Uterus (tissue), 4 donors: ENCODE results near the gene HUNK. TPM values are rescaled to one million over a fixed set of nuclear protein-coding genes. Genes with fewer than 3 reads are reported as not detected.
A peak's percentile ranks its signal among the peaks of the same experiment; 100 is the strongest.

ENCODE experiments used
- DNase-seq, 2 donors: peaks; one replicate each; pipeline ENCODE4 v3.0.0-alpha.2; 2019 to 2020
- H3K27ac ChIP-seq, 2 donors: fragments of 200-600 bp; sonication (generic); 1 replicate in 1 of 2; 2 replicates in 1 of 2; pipeline ENCODE4 v1.5.1; 2016 to 2018
- H3K27me3 ChIP-seq, 2 donors: fragments of 200-600 bp; sonication (generic); one replicate each; pipeline ENCODE4 v1.5.1; 2018 to 2019; ENCODE audit warnings: control low read depth in 1 of 2
- H3K36me3 ChIP-seq, 2 donors: fragments of 200-600 bp; sonication (generic); one replicate each; pipeline ENCODE4 v1.5.1; 2019; ENCODE audit warnings: control low read depth in 1 of 2
- H3K4me1 ChIP-seq, 2 donors: fragments of 200-600 bp; sonication (generic); one replicate each; pipeline ENCODE4 v1.5.1; 2018 to 2019; ENCODE audit warnings: control low read depth in 1 of 2
- H3K4me3 ChIP-seq, 2 donors: fragments of 200-600 bp; sonication (generic); 1 replicate in 1 of 2; 2 replicates in 1 of 2; pipeline ENCODE4 v1.5.1; 2018 to 2019; ENCODE audit warnings: mild to moderate bottlenecking in 1 of 2
- H3K9me3 ChIP-seq, 2 donors: fragments of 200-600 bp; sonication (generic); one replicate each; pipeline ENCODE4 v1.5.1; 2019; ENCODE audit warnings: control low read depth in 1 of 2
- CTCF ChIP-seq, 4 experiments: fragments of 200-600 bp in 2 of 4; fragments of 450-650 bp in 2 of 4; sonication (generic) in 2 of 4; IDR thresholded peaks; one replicate each; pipeline ENCODE4 v1.5.1; 2016 to 2019; ENCODE audit warnings: antibody characterized with exemption in 4 of 4, mild to moderate bottlenecking in 2 of 4, moderate library complexity in 1 of 4
- POLR2A ChIP-seq, 2 donors: fragments of 450-650 bp; IDR thresholded peaks; one replicate each; pipeline ENCODE4 v1.6.1; 2016; ENCODE audit warnings: antibody characterized with exemption in 2 of 2, mild to moderate bottlenecking in 1 of 2, moderate library complexity in 1 of 2
- intact Hi-C: fragments of 100-400 bp; cut with DNase I; formaldehyde crosslinking; loops from one replicate; pipeline ENCODE4 v1.15.1; 2023; ENCODE audit warnings: low total_unique reads
- total RNA-seq, 4 donors: library from RNA; depleted of rRNA in 3 of 4; stranded (reverse); fragments of >200 nt in 3 of 4; gene quantifications; one replicate each; pipeline versions ENCODE4 v1.1.0 to v1.2.4, GENCODE V29; 2014 to 2023
- donor health status: DM: yes; HTN: yes; CAD: no.

Gene HUNK
- total RNA-seq, 4 donors from 2014 or later: 1.5 to 8.8 (median 4.6) TPM

- no peaks in the 10 kb centered on the region for H3K9me3 ChIP-seq
- H3K27me3 ChIP-seq: no peaks in the 10 kb centered on the region
- no peaks in the 10 kb centered on the region for H3K4me1 ChIP-seq
- DNase-seq: no peak
- TF ChIP-seq CTCF (IDR thresholded peaks at IDR 0.05) (no peak), POLR2A (IDR thresholded peaks at IDR 0.05) (no peak)
- peak overlapping the region in 1 of 2 donors; percentile 83 for H3K27ac ChIP-seq
- H3K36me3 ChIP-seq: no peaks in the 10 kb centered on the region
- intact Hi-C loops: no loop called here
- H3K4me3 ChIP-seq: no peak overlapping the region
Measured at GRCh38 chr21:31900121-31900895, 27.5 kb downstream of the HUNK start.

- Histone ChIP-seq H3K9me3 (no peaks in the 10 kb centered on the region), H3K4me1 (peaks cover 0 to 4% of the 10 kb centered on the region in 2 donors), H3K36me3 (no peaks in the 10 kb centered on the region), H3K27ac (no peak overlapping the region), H3K27me3 (no peaks in the 10 kb centered on the region), H3K4me3 (no peak overlapping the region)
- no peak for TF ChIP-seq POLR2A (IDR thresholded peaks at IDR 0.05)
- no peak for DNase-seq
- intact Hi-C loops: no loop called here
Measured at GRCh38 chr21:31901315-31901714, 28.5 kb downstream of the HUNK start.

GRCh38 chr21:31902438-31902837 is 29.6 kb downstream of the HUNK start:
- no peaks in the 10 kb centered on the region for H3K27me3 ChIP-seq
- intact Hi-C loops: no loop called here

GRCh38 chr21:31903896-31904295 is 31.1 kb downstream of the HUNK start:
- no peaks in the 10 kb centered on the region for H3K27me3 ChIP-seq
- H3K4me3 ChIP-seq: no peak overlapping the region
- H3K36me3 ChIP-seq: no peaks in the 10 kb centered on the region
- H3K9me3 ChIP-seq: no peaks in the 10 kb centered on the region
- no peak overlapping the region for H3K27ac ChIP-seq
- peaks cover 0 to 4% of the 10 kb centered on the region in 2 donors for H3K4me1 ChIP-seq
- no peak for TF ChIP-seq CTCF (IDR thresholded peaks at IDR 0.05)
- no peak for DNase-seq
- intact Hi-C loops: no loop called here

More at GRCh38 chr21:31902438-31902837, 29.6 kb downstream of the HUNK start:
- H3K4me3 ChIP-seq: no peak overlapping the region
- H3K27ac ChIP-seq: no peak overlapping the region
- H3K36me3 ChIP-seq: no peaks in the 10 kb centered on the region
- peaks cover 0 to 4% of the 10 kb centered on the region in 2 donors for H3K4me1 ChIP-seq
- no peak for DNase-seq
- TF ChIP-seq POLR2A (IDR thresholded peaks at IDR 0.05) (no peak), CTCF (IDR thresholded peaks at IDR 0.05) (no peak)
- H3K9me3 ChIP-seq: no peaks in the 10 kb centered on the region

- TF ChIP-seq POLR2A (IDR thresholded peaks at IDR 0.05): no peak
- no peak for TF ChIP-seq CTCF (IDR thresholded peaks at IDR 0.05)
- Histone ChIP-seq H3K27ac (peak overlapping the region; percentile 7 to 56), H3K9me3 (no peaks in the 10 kb centered on the region), H3K36me3 (no peaks in the 10 kb centered on the region), H3K4me3 (no peak overlapping the region), H3K27me3 (no peaks in the 10 kb centered on the region), H3K4me1 (peaks cover 0 to 4% of the 10 kb centered on the region in 2 donors)
- no peak for DNase-seq
- intact Hi-C loops: no loop called here
Measured at GRCh38 chr21:31905503-31906451, 33.0 kb downstream of the HUNK start.
